Gastroesophageal sphincter (tissue), 4 donors: ENCODE data around the gene RGS2. TPM values are rescaled to one million over a fixed set of nuclear protein-coding genes. Genes with fewer than 3 reads are reported as not detected.

ENCODE experiments used
- ATAC-seq: fragments of 150-250 bp; one replicate; pipeline ENCODE4 v1.9.1; 2016; ENCODE audit warnings: mild to moderate bottlenecking, moderate library complexity
- H3K27ac ChIP-seq, 4 donors: fragments of 200-600 bp; sonication (generic) in 3 of 4; 1 replicate in 3 of 4; 2 replicates in 1 of 4; pipeline ENCODE4 v1.5.1; 2016 to 2019
- H3K27me3 ChIP-seq: fragments of 200-600 bp; sonication (generic); one replicate; pipeline ENCODE4 v1.5.1; 2019
- H3K36me3 ChIP-seq, 2 donors: fragments of 200-600 bp; sonication (generic); one replicate each; pipeline ENCODE4 v1.5.1; 2019; ENCODE audit warnings: control low read depth in 1 of 2
- H3K4me1 ChIP-seq, 3 donors: fragments of 200-600 bp; sonication (generic); 1 replicate in 2 of 3; 2 replicates in 1 of 3; pipeline ENCODE4 v1.5.1; 2016 to 2019; ENCODE audit warnings: control low read depth in 2 of 3
- H3K4me3 ChIP-seq, 2 donors: fragments of 200-600 bp; sonication (generic); one replicate each; pipeline ENCODE4 v1.5.1; 2019; ENCODE audit warnings: mild to moderate bottlenecking in 1 of 2, moderate library complexity in 1 of 2
- H3K9me3 ChIP-seq, 3 donors: fragments of 200-600 bp; sonication (generic); one replicate each; pipeline ENCODE4 v1.5.1; 2017 to 2019; ENCODE audit warnings: control low read depth in 2 of 3
- EP300 ChIP-seq: sonication (generic); formaldehyde crosslinking; IDR thresholded peaks from one replicate; pipeline ENCODE4 v1.6.1; 2017; ENCODE audit warnings: antibody characterized with exemption, mild to moderate bottlenecking
- POLR2A ChIP-seq, 2 donors: fragments of 450-650 bp; IDR thresholded peaks; one replicate each; pipeline ENCODE4 v1.6.1; 2017; ENCODE audit warnings: antibody characterized with exemption in 2 of 2, mild to moderate bottlenecking in 2 of 2, moderate library complexity in 1 of 2
- POLR2AphosphoS5 ChIP-seq: sonication (generic); formaldehyde crosslinking; IDR thresholded peaks from one replicate; pipeline ENCODE4 v1.6.1; 2017; ENCODE audit warnings: antibody characterized with exemption
- WGBS, 2 donors: methylation state at CpG; one replicate each; pipeline ENCODE4 v1.1.5; 2018; ENCODE audit warnings: low coverage in 1 of 2; 5-methylcytosine and 5-hydroxymethylcytosine counted together
- total RNA-seq, 4 donors: library from RNA; depleted of rRNA; stranded (reverse); fragments of >200 nt; gene quantifications; one replicate each; pipeline ENCODE4 v1.1.0, GENCODE V29; 2016
- TF ChIP-seq, protein P1 (sequence below), 4 experiments: fragments of 200-600 bp in 2 of 4; fragments of 450-650 bp in 2 of 4; sonication (generic) in 1 of 4; IDR thresholded peaks; one replicate each; pipeline ENCODE4 v1.5.1; 2017 to 2019; ENCODE audit warnings: antibody characterized with exemption in 4 of 4, mild to moderate bottlenecking in 2 of 4, moderate library complexity in 2 of 4

Gene RGS2
- total RNA-seq, 4 donors from 2014 or later = 297 to 490 (median 461) TPM

DNA sequence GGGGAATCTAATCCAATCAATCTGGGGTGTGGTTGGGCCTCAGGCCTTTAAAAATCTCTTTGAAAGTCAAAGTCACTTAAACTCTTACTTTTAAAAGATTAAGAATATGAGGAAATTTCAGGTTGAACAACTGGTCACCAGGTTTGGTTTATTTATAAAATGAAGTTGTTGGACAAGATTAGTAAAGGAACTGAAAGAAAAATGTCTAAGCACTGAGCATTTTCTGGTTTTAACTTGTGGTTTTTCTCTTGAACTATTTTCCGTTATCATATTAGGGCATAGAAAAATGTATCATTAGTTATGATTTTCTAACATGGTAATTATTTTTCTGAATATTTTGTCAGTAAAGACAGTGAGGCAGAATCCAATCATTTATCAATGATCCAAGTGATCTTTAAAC, 49.6 kb downstream of the RGS2 start:
- Histone ChIP-seq H3K4me1 (no peaks in the 10 kb centered on the region), H3K9me3 (no peaks in the 10 kb centered on the region), H3K27ac (no peak overlapping the region), H3K4me3 (no peak overlapping the region), H3K36me3 (no peaks in the 10 kb centered on the region), H3K27me3 (no peaks in the 10 kb centered on the region)
- ATAC-seq = no peak
- TF ChIP-seq, protein P1, sequence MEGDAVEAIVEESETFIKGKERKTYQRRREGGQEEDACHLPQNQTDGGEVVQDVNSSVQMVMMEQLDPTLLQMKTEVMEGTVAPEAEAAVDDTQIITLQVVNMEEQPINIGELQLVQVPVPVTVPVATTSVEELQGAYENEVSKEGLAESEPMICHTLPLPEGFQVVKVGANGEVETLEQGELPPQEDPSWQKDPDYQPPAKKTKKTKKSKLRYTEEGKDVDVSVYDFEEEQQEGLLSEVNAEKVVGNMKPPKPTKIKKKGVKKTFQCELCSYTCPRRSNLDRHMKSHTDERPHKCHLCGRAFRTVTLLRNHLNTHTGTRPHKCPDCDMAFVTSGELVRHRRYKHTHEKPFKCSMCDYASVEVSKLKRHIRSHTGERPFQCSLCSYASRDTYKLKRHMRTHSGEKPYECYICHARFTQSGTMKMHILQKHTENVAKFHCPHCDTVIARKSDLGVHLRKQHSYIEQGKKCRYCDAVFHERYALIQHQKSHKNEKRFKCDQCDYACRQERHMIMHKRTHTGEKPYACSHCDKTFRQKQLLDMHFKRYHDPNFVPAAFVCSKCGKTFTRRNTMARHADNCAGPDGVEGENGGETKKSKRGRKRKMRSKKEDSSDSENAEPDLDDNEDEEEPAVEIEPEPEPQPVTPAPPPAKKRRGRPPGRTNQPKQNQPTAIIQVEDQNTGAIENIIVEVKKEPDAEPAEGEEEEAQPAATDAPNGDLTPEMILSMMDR (IDR thresholded peaks at IDR 0.05) = no peak
- no peak for TF ChIP-seq POLR2A (IDR thresholded peaks at IDR 0.05)
- TF ChIP-seq EP300 = no peak
- no peak for TF ChIP-seq POLR2AphosphoS5
- WGBS, 2 donors = 72 to 86% methylated on average over 1 of the region's 1 CpG

- no peaks in the 10 kb centered on the region for H3K36me3 ChIP-seq
- TF ChIP-seq POLR2A (IDR thresholded peaks at IDR 0.05) (no peak), EP300 (no peak), POLR2AphosphoS5 (no peak)
- TF ChIP-seq, protein P1 (IDR thresholded peaks at IDR 0.05) = no peak
- no peak overlapping the region for H3K4me3 ChIP-seq
- H3K27ac ChIP-seq = no peak overlapping the region
- no peaks in the 10 kb centered on the region for H3K27me3 ChIP-seq
- H3K9me3 ChIP-seq = no peaks in the 10 kb centered on the region
- no peak for ATAC-seq
- H3K4me1 ChIP-seq = no peaks in the 10 kb centered on the region
Observed at GRCh38 chr1:192859808-192860207, 51.0 kb downstream of the RGS2 start.

DNA sequence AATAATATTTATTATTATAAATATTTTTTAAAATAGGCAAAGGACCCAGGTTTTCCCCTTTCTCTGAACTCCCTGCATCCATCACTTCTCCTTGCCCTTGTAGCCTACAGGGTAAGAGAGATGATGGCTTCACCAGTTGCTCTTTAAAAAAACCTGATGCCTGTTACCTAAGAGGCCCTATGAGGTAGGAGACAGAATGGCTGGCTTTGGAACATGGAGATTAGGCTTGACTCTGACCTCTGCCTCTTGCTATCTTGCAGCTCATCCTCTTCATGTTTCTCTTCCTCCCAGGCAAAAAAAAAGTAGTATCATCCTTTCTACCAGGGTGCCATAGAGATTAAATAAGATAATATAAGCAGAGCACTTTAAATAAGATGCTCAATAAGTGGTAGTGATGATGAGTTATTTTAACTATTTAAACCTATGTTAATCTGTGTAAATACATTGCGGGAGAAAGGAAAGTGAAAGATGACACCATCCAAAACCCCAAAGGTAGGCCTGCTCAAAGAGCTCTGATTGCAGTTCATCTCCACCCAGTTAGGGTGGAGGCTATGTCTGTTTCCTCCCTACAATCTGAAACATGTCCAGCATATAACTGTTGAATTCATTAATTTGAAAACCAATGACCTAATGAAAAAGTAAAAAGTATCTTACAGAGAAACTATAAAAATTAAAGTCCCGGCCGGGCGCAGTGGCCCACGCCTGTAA, 51.8 kb downstream of the RGS2 start:
- TF ChIP-seq POLR2A (IDR thresholded peaks at IDR 0.05) (no peak), POLR2AphosphoS5 (no peak), EP300 (no peak)
- TF ChIP-seq, protein P1 (IDR thresholded peaks at IDR 0.05) = no peak
- Histone ChIP-seq H3K27me3 (no peaks in the 10 kb centered on the region), H3K36me3 (no peaks in the 10 kb centered on the region), H3K9me3 (no peaks in the 10 kb centered on the region), H3K27ac (no peak overlapping the region), H3K4me1 (no peaks in the 10 kb centered on the region), H3K4me3 (no peak overlapping the region)
- ATAC-seq = no peak
- WGBS, 2 donors = 67 to 88% methylated on average over 3 to 5 of the region's 5 CpGs

DNA sequence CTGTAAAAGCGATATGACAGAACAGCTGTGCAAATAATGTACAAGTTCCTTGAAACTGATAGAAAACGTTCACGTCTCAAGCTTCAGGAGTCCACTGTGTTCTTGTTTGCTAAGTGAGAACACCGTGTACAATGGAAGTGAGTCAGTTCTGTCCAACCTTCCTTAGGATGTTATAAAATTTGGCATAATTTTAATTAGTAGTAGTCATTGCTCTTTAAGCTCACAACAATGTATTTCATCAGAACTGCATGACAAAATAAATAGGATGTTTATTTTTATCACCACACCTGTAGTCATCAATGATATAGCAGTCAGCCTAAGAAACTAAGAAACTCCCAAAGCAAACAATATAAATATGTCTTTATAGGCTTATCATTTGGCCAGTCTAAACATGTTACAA, 53.0 kb downstream of the RGS2 start:
- ATAC-seq = no peak
- no peak overlapping the region for H3K4me3 ChIP-seq
- H3K27me3 ChIP-seq = no peaks in the 10 kb centered on the region
- WGBS, 2 donors = 52 to 72% methylated on average over 4 of the region's 4 CpGs
- no peak overlapping the region for H3K27ac ChIP-seq
- H3K9me3 ChIP-seq = no peaks in the 10 kb centered on the region
- H3K36me3 ChIP-seq = no peaks in the 10 kb centered on the region
- no peaks in the 10 kb centered on the region for H3K4me1 ChIP-seq
- TF ChIP-seq POLR2AphosphoS5 (no peak), POLR2A (IDR thresholded peaks at IDR 0.05) (no peak), EP300 (no peak)
- TF ChIP-seq, protein P1 (IDR thresholded peaks at IDR 0.05) = no peak

Other genes starting within 250 kb of the RGS2 start
- gene RGS1, start 233.3 kb upstream of the RGS2 start, total RNA-seq = 10 to 100 TPM in 2 of 4 donors, 1 to 10 TPM in 2; 5.6 to 18.0 (median 12.8) TPM
- gene RGS13, start 172.9 kb upstream of the RGS2 start, total RNA-seq = 1 to 10 TPM in 2 of 4 donors, under 1 TPM in 1, not detected in 1; 0.77 to 1.9 (median 1.1) TPM